Gastroesophageal sphincter (tissue), 3 donors: Measurements from ENCODE around the gene SEPTIN2.

Experiments
- CTCF ChIP-seq, 4 experiments: fragments of 200-600 bp in 2 of 4; fragments of 450-650 bp in 2 of 4; sonication (generic) in 1 of 4; IDR thresholded peaks; one replicate each; pipeline ENCODE4 v1.5.1; 2017 to 2019; ENCODE audit warnings: antibody characterized with exemption in 4 of 4, mild to moderate bottlenecking in 2 of 4, moderate library complexity in 2 of 4
- POLR2AphosphoS5 ChIP-seq: sonication (generic); formaldehyde crosslinking; IDR thresholded peaks from one replicate; pipeline ENCODE4 v1.6.1; 2017; ENCODE audit warnings: antibody characterized with exemption

- TF ChIP-seq CTCF (IDR thresholded peaks at IDR 0.05) (no peak), POLR2AphosphoS5 (no peak)
Observed at GRCh38 chr2:241386519-241386918, 70.8 kb downstream of the SEPTIN2 start.
